ENCODE results near the gene NTM.

DNA sequence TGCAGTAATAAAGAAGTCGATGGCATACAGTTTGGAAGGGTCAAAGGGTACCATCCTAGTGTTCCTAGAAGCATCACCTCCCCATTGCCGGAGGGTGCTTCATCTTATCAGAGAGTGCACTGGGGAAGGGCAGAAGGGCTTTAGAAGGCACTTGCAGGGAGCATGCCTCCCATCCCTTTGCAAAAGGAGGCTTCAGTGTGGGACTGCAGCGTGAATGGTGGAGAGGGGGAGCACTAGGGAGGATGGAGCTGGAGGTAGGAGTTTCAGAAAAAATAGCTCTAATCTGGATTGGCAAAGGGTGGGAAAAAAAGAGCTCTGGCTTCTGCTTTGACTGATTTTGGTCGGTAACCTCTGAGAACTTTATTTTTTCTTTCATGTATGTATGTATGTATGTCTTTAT is 5.0 kb downstream of the NTM start:
- TF ChIP-seq, protein P1, sequence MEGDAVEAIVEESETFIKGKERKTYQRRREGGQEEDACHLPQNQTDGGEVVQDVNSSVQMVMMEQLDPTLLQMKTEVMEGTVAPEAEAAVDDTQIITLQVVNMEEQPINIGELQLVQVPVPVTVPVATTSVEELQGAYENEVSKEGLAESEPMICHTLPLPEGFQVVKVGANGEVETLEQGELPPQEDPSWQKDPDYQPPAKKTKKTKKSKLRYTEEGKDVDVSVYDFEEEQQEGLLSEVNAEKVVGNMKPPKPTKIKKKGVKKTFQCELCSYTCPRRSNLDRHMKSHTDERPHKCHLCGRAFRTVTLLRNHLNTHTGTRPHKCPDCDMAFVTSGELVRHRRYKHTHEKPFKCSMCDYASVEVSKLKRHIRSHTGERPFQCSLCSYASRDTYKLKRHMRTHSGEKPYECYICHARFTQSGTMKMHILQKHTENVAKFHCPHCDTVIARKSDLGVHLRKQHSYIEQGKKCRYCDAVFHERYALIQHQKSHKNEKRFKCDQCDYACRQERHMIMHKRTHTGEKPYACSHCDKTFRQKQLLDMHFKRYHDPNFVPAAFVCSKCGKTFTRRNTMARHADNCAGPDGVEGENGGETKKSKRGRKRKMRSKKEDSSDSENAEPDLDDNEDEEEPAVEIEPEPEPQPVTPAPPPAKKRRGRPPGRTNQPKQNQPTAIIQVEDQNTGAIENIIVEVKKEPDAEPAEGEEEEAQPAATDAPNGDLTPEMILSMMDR (IDR thresholded peaks at IDR 0.05; ENCODE audit: poor library complexity), result no peak
- no peak for TF ChIP-seq EZH2phosphoT487 (IDR thresholded peaks at IDR 0.05; ENCODE audit: low read depth, severe bottlenecking, unreplicated experiment)

Measured in hepatocyte (in vitro differentiated cells).